ENCODE data around the gene STYX. TPM values are rescaled to one million over a fixed set of nuclear protein-coding genes. Genes with fewer than 3 reads are reported as not detected.
A peak's percentile ranks its signal among the peaks of the same experiment; 100 is the strongest.

The STYX gene
- total RNA-seq, 4 donors from 2014 or later, result 10.0 to 31.8 (median 18.3) TPM

GRCh38 chr14:52783206-52783605 lies 53.2 kb downstream of the STYX start:
- DNase-seq, result no peak
- TF ChIP-seq CTCF (IDR thresholded peaks at IDR 0.05) (no peak), POLR2A (IDR thresholded peaks at IDR 0.05) (no peak)
- Histone ChIP-seq H3K4me3 (no peak overlapping the region), H3K36me3 (no peaks in the 10 kb centered on the region), H3K27ac (no peak overlapping the region), H3K9me3 (no peaks in the 10 kb centered on the region), H3K27me3 (no peaks in the 10 kb centered on the region), H3K4me1 (no peaks in the 10 kb centered on the region)
- intact Hi-C loops (cut with DNase I; ENCODE audit: low total_unique reads), result no loop called here

DNA sequence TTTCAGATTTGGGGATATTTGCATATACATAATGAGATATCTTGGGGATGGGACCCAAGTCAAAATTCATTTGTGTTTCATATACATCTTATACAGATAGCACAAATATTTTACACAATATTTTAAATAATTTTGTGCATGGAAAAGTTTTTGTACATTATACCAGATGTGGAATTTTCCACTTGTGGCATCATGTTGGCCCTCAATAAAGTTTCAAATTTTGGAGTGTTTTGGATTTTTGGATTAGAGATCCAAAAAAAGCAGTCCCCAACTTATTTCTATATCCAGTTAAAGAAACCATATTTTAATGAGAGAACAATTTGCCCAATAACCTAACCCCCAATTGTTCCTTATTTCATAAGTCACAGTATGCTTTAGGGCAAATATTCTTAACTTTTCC lies 56.9 kb downstream of the STYX start:
- Histone ChIP-seq H3K27ac (no peak overlapping the region), H3K9me3 (no peaks in the 10 kb centered on the region), H3K4me1 (no peaks in the 10 kb centered on the region), H3K4me3 (no peak overlapping the region), H3K36me3 (no peaks in the 10 kb centered on the region), H3K27me3 (no peaks in the 10 kb centered on the region)
- TF ChIP-seq CTCF (IDR thresholded peaks at IDR 0.05), result no peak
- no peak for TF ChIP-seq POLR2A (IDR thresholded peaks at IDR 0.05)
- DNase-seq, result no peak
- intact Hi-C loops (cut with DNase I; ENCODE audit: low total_unique reads), result no loop called here

- intact Hi-C loops (cut with DNase I; ENCODE audit: low total_unique reads), result no loop called here
- DNase-seq, result no peak
- no peaks in the 10 kb centered on the region for H3K27me3 ChIP-seq
- H3K36me3 ChIP-seq, result no peaks in the 10 kb centered on the region
- no peak overlapping the region for H3K4me3 ChIP-seq
- H3K9me3 ChIP-seq, result no peaks in the 10 kb centered on the region
- H3K27ac ChIP-seq, result no peak overlapping the region
- no peaks in the 10 kb centered on the region for H3K4me1 ChIP-seq
- TF ChIP-seq POLR2A (IDR thresholded peaks at IDR 0.05) (no peak), CTCF (IDR thresholded peaks at IDR 0.05) (no peak)
Measured at GRCh38 chr14:52789118-52789517, 59.2 kb downstream of the STYX start.

DNA sequence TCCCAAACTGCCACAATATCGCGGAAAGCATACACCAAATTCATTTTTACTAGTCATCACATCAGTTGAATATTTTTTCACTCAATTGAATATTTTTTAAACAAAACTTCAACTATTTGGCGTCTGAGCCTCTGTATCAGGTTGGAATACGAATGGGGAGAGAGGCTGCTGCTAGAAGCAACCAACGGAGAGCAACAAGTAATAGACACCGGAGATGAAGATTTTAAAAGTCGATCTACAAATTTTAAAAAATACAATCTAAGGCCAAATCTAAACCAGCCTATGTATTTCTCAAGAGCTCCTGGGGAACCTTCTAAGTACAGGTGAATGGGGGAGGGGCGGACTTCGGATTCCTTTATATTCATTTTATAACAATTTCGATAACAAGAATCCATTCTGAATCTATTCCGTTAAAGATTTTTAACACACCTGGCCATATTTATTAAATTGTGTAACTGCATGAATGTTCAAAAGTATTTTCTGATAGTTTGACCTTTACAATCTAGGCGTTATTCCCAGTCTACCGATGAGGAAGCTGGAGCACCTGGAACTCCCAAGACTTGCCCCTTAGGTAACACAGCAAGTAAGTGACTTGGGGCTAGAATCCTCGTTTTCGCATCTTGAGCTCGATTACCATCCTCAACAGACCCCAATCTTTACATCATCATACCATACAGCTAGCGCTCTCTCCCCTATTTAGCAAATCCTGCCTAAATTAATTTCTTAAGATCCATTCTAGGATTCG lies 60.2 kb downstream of the STYX start:
- no peak for DNase-seq
- intact Hi-C loops (cut with DNase I; ENCODE audit: low total_unique reads), result no loop called here
- TF ChIP-seq POLR2A (IDR thresholded peaks at IDR 0.05) (no peak), CTCF (IDR thresholded peaks at IDR 0.05) (no peak)
- H3K4me1 ChIP-seq, result no peaks in the 10 kb centered on the region
- H3K36me3 ChIP-seq, result no peaks in the 10 kb centered on the region
- peak overlapping the region in 1 of 2 donors; percentile 86 for H3K27ac ChIP-seq
- H3K9me3 ChIP-seq, result no peaks in the 10 kb centered on the region
- peak overlapping the region; percentile 75 to 93 for H3K4me3 ChIP-seq
- no peaks in the 10 kb centered on the region for H3K27me3 ChIP-seq

DNA sequence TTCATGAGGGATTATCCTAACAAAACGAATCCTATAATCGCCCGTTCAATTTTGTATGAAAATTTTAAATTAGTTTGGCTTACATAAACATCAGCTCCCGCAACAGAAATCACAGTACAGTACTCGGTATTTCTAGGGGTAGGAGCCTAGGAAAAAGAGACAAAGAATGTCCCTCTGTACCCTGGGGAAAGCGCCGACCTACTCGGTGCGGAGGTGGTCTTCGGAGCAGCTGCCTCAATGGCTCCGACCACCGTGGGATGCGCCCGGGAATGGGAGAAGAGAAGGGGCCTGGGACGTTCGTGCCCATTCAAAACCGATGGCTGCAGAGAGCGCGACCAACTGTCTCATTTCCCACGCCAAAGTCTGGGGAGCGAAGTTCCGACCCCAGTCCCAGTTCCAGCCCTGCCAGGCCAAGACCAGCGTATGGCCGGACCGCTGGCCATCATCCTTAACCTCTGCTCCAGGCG lies 60.8 kb downstream of the STYX start:
- H3K9me3 ChIP-seq, result no peaks in the 10 kb centered on the region
- no peaks in the 10 kb centered on the region for H3K4me1 ChIP-seq
- H3K27me3 ChIP-seq, result no peaks in the 10 kb centered on the region
- intact Hi-C loops (cut with DNase I; ENCODE audit: low total_unique reads), result no loop called here
- H3K27ac ChIP-seq, result peak overlapping the region; percentile 86 to 95
- no peaks in the 10 kb centered on the region for H3K36me3 ChIP-seq
- no peak for DNase-seq
- peak overlapping the region; percentile 75 to 93 for H3K4me3 ChIP-seq
- no peak for TF ChIP-seq POLR2A (IDR thresholded peaks at IDR 0.05)
